ENCODE data around the gene RRP1.

DNA sequence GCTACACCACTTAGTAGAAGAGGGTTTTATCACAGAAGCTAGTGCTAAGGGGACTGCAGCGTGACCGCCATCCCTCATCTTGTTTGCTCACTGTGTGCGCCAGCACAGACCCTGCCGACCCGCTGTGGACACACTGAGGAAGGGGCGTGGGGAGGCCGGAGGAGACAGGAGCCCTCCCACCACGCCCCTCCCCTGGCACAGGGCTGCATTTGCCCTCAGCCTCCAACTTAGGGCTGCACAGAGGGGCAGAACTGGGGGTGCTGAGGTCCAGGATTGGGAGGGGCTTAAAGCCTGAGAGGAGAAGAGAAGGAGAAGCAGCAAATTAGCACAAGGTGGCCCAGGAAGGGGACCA, 37.2 kb downstream of the RRP1 start:
- TF ChIP-seq CREB1 (IDR thresholded peaks at IDR 0.05; ENCODE audit: low read depth) (no peak), SMC3 (IDR thresholded peaks at IDR 0.05; ENCODE audit: borderline replicate concordance, low read length) (no peak), STAT3 (IDR thresholded peaks at IDR 0.05; ENCODE audit: low read depth, low read length) (no peak), EZH2 (IDR thresholded peaks at IDR 0.05; ENCODE audit: borderline replicate concordance, control insufficient read depth, low read depth, low read length) (no peak), NBN (IDR thresholded peaks at IDR 0.05) (no peak), ETV6 (conservative IDR thresholded peaks at IDR 0.05 in 1 of 2, IDR thresholded peaks at IDR 0.05 in 1 of 2; ENCODE audit: borderline replicate concordance in 1 of 2, low read depth in 1 of 2) (no peak), JUNB (IDR thresholded peaks at IDR 0.05) (no peak), JUND (IDR thresholded peaks at IDR 0.05; ENCODE audit: low read depth, low read length) (no peak), NR2C2 (IDR thresholded peaks at IDR 0.05; ENCODE audit: borderline replicate concordance, control insufficient read depth, insufficient read length, low read depth) (no peak), RAD21 (IDR thresholded peaks at IDR 0.05; ENCODE audit: insufficient read depth, low read depth, low read length) (no peak)
- TF ChIP-seq, protein P1, sequence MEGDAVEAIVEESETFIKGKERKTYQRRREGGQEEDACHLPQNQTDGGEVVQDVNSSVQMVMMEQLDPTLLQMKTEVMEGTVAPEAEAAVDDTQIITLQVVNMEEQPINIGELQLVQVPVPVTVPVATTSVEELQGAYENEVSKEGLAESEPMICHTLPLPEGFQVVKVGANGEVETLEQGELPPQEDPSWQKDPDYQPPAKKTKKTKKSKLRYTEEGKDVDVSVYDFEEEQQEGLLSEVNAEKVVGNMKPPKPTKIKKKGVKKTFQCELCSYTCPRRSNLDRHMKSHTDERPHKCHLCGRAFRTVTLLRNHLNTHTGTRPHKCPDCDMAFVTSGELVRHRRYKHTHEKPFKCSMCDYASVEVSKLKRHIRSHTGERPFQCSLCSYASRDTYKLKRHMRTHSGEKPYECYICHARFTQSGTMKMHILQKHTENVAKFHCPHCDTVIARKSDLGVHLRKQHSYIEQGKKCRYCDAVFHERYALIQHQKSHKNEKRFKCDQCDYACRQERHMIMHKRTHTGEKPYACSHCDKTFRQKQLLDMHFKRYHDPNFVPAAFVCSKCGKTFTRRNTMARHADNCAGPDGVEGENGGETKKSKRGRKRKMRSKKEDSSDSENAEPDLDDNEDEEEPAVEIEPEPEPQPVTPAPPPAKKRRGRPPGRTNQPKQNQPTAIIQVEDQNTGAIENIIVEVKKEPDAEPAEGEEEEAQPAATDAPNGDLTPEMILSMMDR (IDR thresholded peaks at IDR 0.05 in 2 of 3, conservative IDR thresholded peaks at IDR 0.05 in 1 of 3; ENCODE audit: control insufficient read depth in 2 of 3, extremely low read depth in 1 of 3, insufficient read depth in 1 of 3, low read depth in 3 of 3, low read length in 3 of 3), result no peak

Data from GM12878 (cell line).